Type B pancreatic cell (in vitro differentiated cells): ENCODE results near the gene CERT1. TPM values are rescaled to one million over a fixed set of nuclear protein-coding genes. Genes with fewer than 3 reads are reported as not detected.
"Not testable (repeated sequence)": the region's sequence is repeated elsewhere in the genome, so short reads cannot be mapped to it uniquely, and the experiment has no call there.

Experiments used
- DNase-seq: peaks from one replicate; pipeline ENCODE4 v3.0.0; 2021; ENCODE audit warnings: mixed read lengths; ENCODE audit not compliant: unreplicated experiment; ENCODE audit errors: extremely low spot score
- H3K27ac Mint-ChIP-seq: 2 replicates; pipeline ENCODE4 v1.8.0; 2021; ENCODE audit warnings: mild to moderate bottlenecking, mixed read lengths
- H3K27me3 Mint-ChIP-seq: 2 replicates; pipeline ENCODE4 v1.8.0; 2021; ENCODE audit warnings: mixed read lengths
- H3K36me3 Mint-ChIP-seq: 2 replicates; pipeline ENCODE4 v1.8.0; 2021; ENCODE audit warnings: mixed read lengths
- H3K4me1 Mint-ChIP-seq: one replicate; pipeline ENCODE4 v1.8.0; 2021; ENCODE audit warnings: mixed read lengths; ENCODE audit not compliant: unreplicated experiment
- H3K4me3 Mint-ChIP-seq: 2 replicates; pipeline ENCODE4 v1.8.0; 2021; ENCODE audit warnings: mild to moderate bottlenecking, mixed read lengths
- H3K9me3 Mint-ChIP-seq: 2 replicates; pipeline ENCODE4 v1.8.0; 2021; ENCODE audit warnings: mixed read lengths
- CTCF ChIP-seq: fragments of 200-600 bp; sonication (generic); conservative IDR thresholded peaks from 2 replicates; pipeline ENCODE4 v1.5.0; 2021; ENCODE audit warnings: antibody characterized with exemption, mild to moderate bottlenecking
- long read RNA-seq: library from polyadenylated mRNA; unstranded; transcript quantifications from one replicate; pipeline ENCODE4 v2.0.0, GENCODE V29; 2020
- total RNA-seq: library from RNA; stranded (reverse); gene quantifications from 2 replicates; pipeline ENCODE4 v1.2.1, GENCODE V29; 2021; ENCODE audit warnings: low replicate concordance

CERT1 gene
- total RNA-seq = 55.6 and 66.0 TPM in 2 replicates
- long read RNA-seq, transcript COL4A3BP-204 (18 exons, 2,830 nt) = minor isoform, 11 of 102 reads
- long read RNA-seq, transcript COL4A3BP-228 (2 exons, 976 nt) = minor isoform, 5 of 102 reads
- long read RNA-seq, transcript COL4A3BP-222 (17 exons, 3,154 nt) = major isoform, 48 of 102 reads
- long read RNA-seq, partial matches to known transcripts = 14 of 102 reads
- long read RNA-seq, other reads (novel, unspliced or antisense) = 16 of 102 reads

- peaks cover 33% of the 10 kb centered on the region for H3K4me1 Mint-ChIP-seq
These were observed at the start of gene CERT1, which contains the start of gene POLK for GRCh38 chr5:75511435-75512382. CERT1 (minus strand) TSS chr5:75511629; CDS start chr5:75511207, 422 bp downstream. POLK (plus strand) TSS chr5:75511891.

GRCh38 chr5:75560655-75561054 lies 49.2 kb upstream of the CERT1 start:
- H3K27ac Mint-ChIP-seq, H3K27me3 Mint-ChIP-seq, DNase-seq, H3K4me3 Mint-ChIP-seq, H3K4me1 Mint-ChIP-seq: not testable (repeated sequence)
- Mint-ChIP-seq H3K9me3 (peaks cover 20% of the 10 kb centered on the region), H3K36me3 (peaks cover 57% of the 10 kb centered on the region)

More at GRCh38 chr5:75511435-75512382, at the start of gene CERT1, which contains the start of gene POLK:
- peak; percentile 97 for DNase-seq
- H3K36me3 Mint-ChIP-seq = peaks cover 8% of the 10 kb centered on the region
- TF ChIP-seq CTCF = no peak
- peak within 1 kb of the TSS; percentile 97 for H3K27ac Mint-ChIP-seq
- H3K4me3 Mint-ChIP-seq = peak within 1 kb of the TSS; percentile 99
- H3K9me3 Mint-ChIP-seq = peaks cover 5% of the 10 kb centered on the region
- no peaks in the 10 kb centered on the region for H3K27me3 Mint-ChIP-seq

- Mint-ChIP-seq H3K4me1 (no peaks in the 10 kb centered on the region), H3K27me3 (no peaks in the 10 kb centered on the region), H3K27ac (no peak overlapping the region), H3K4me3 (no peak overlapping the region), H3K36me3 (peaks cover 58% of the 10 kb centered on the region), H3K9me3 (peaks cover 13% of the 10 kb centered on the region)
- no peak for DNase-seq
- no peak for TF ChIP-seq CTCF
These were observed 47.7 kb upstream of the CERT1 start for GRCh38 chr5:75558981-75559632.

- H3K36me3 Mint-ChIP-seq = peaks cover 50% of the 10 kb centered on the region
- no peaks in the 10 kb centered on the region for H3K4me1 Mint-ChIP-seq
- no peaks in the 10 kb centered on the region for H3K27me3 Mint-ChIP-seq
- H3K4me3 Mint-ChIP-seq = no peak overlapping the region
- H3K9me3 Mint-ChIP-seq = peaks cover 8% of the 10 kb centered on the region
- no peak overlapping the region for H3K27ac Mint-ChIP-seq
- DNase-seq = no peak
- TF ChIP-seq CTCF = no peak
These were observed 46.8 kb upstream of the CERT1 start for GRCh38 chr5:75558221-75558620.

- peaks cover 39% of the 10 kb centered on the region for H3K36me3 Mint-ChIP-seq
- H3K9me3 Mint-ChIP-seq = no peaks in the 10 kb centered on the region
- TF ChIP-seq CTCF = no peak
- no peaks in the 10 kb centered on the region for H3K4me1 Mint-ChIP-seq
- H3K4me3 Mint-ChIP-seq = no peak overlapping the region
- no peak for DNase-seq
- no peaks in the 10 kb centered on the region for H3K27me3 Mint-ChIP-seq
- no peak overlapping the region for H3K27ac Mint-ChIP-seq
These were observed 41.9 kb upstream of the CERT1 start for GRCh38 chr5:75553358-75553757.
